ENCODE data around the gene CCL7.

CCL7 gene

GRCh38 chr17:34242587-34243363 lies 27.2 kb upstream of the CCL7 start:
- Histone ChIP-seq H3K9me2 (ENCODE audit: low read depth, low read length) (no peaks in the 10 kb centered on the region), H3K27ac (ENCODE audit: low read depth, low read length, poor library complexity, severe bottlenecking) (no peak overlapping the region), H4K20me1 (ENCODE audit: insufficient read depth, low read length) (no peaks in the 10 kb centered on the region), H3K4me2 (ENCODE audit: low read length) (no peak overlapping the region), H3K9me3 (ENCODE audit: low read length) (no peaks in the 10 kb centered on the region), H2AFZ (ENCODE audit: low read length) (no peak overlapping the region), H3K79me2 (ENCODE audit: insufficient read depth, low read length) (no peaks in the 10 kb centered on the region), H3K4me3 (ENCODE audit: low read depth, low read length, poor library complexity, severe bottlenecking) (no peak overlapping the region), H3K4me1 (ENCODE audit: insufficient read depth, low read length, severe bottlenecking) (no peaks in the 10 kb centered on the region), H3K27me3 (ENCODE audit: insufficient read depth, low read length) (no peaks in the 10 kb centered on the region), H3K36me3 (ENCODE audit: insufficient read depth, low read length) (no peaks in the 10 kb centered on the region), H3F3A (ENCODE audit: insufficient read depth, low read length) (no peaks in the 10 kb centered on the region), H3K9ac (ENCODE audit: low read length) (no peak overlapping the region)
- TF ChIP-seq CTCF (IDR thresholded peaks at IDR 0.05; ENCODE audit: low read length), result no peak
- no peak for TF ChIP-seq EZH2 (IDR thresholded peaks at IDR 0.05; ENCODE audit: borderline replicate concordance, low read length)

GRCh38 chr17:34243364-34244320 lies 26.4 kb upstream of the CCL7 start:
- no peak overlapping the region for H3K4me3 ChIP-seq (ENCODE audit: low read depth, low read length, poor library complexity, severe bottlenecking)

More at GRCh38 chr17:34243364-34244320, 26.4 kb upstream of the CCL7 start:
- H3K27me3 ChIP-seq (ENCODE audit: insufficient read depth, low read length), result no peaks in the 10 kb centered on the region
- H2AFZ ChIP-seq (ENCODE audit: low read length), result no peak overlapping the region
- no peaks in the 10 kb centered on the region for H3K9me2 ChIP-seq (ENCODE audit: low read depth, low read length)
- no peak overlapping the region for H3K27ac ChIP-seq (ENCODE audit: low read depth, low read length, poor library complexity, severe bottlenecking)
- TF ChIP-seq CTCF (IDR thresholded peaks at IDR 0.05; ENCODE audit: low read length), result no peak
- no peak for TF ChIP-seq EZH2 (IDR thresholded peaks at IDR 0.05; ENCODE audit: borderline replicate concordance, low read length)
- H3K4me2 ChIP-seq (ENCODE audit: low read length), result no peak overlapping the region
- H4K20me1 ChIP-seq (ENCODE audit: insufficient read depth, low read length), result no peaks in the 10 kb centered on the region
- H3K36me3 ChIP-seq (ENCODE audit: insufficient read depth, low read length), result no peaks in the 10 kb centered on the region
- no peak overlapping the region for H3K9ac ChIP-seq (ENCODE audit: low read length)
- H3K9me3 ChIP-seq (ENCODE audit: low read length), result no peaks in the 10 kb centered on the region
- no peaks in the 10 kb centered on the region for H3F3A ChIP-seq (ENCODE audit: insufficient read depth, low read length)
- no peaks in the 10 kb centered on the region for H3K4me1 ChIP-seq (ENCODE audit: insufficient read depth, low read length, severe bottlenecking)
- no peaks in the 10 kb centered on the region for H3K79me2 ChIP-seq (ENCODE audit: insufficient read depth, low read length)
